Mucosa of descending colon (tissue), 3 donors: ENCODE measurements around the gene TRPT1. TPM values are rescaled to one million over a fixed set of nuclear protein-coding genes. Genes with fewer than 3 reads are reported as not detected.

Experiments
- ATAC-seq: fragments of 200-7000 bp; cut with Tn5 transposase; one replicate; pipeline ENCODE4 v1.9.1; 2020; ENCODE audit warnings: mild to moderate bottlenecking, moderate library complexity
- DNase-seq, 3 donors: peaks; one replicate each; pipeline ENCODE4 v3.0.0-alpha.2; 2020
- H3K36me3 ChIP-seq: fragments of 200-600 bp; one replicate; pipeline ENCODE4 v1.8.0; 2021; ENCODE audit warnings: low read depth, mild to moderate bottlenecking
- H3K4me1 ChIP-seq: fragments of 200-600 bp; one replicate; pipeline ENCODE4 v1.8.0; 2021; ENCODE audit warnings: low read depth, mild to moderate bottlenecking
- H3K4me3 ChIP-seq: fragments of 200-600 bp; one replicate; pipeline ENCODE4 v1.8.0; 2021; ENCODE audit warnings: mild to moderate bottlenecking
- H3K9me3 ChIP-seq: fragments of 200-600 bp; one replicate; pipeline ENCODE4 v1.8.0; 2021; ENCODE audit warnings: mild to moderate bottlenecking
- CTCF ChIP-seq: fragments of 200-600 bp; IDR thresholded peaks from one replicate; pipeline ENCODE4 v1.8.0; 2022; ENCODE audit warnings: antibody characterized with exemption, mild to moderate bottlenecking
- intact Hi-C, 2 donors: fragments of 100-400 bp; cut with DNase I in 1 of 2; cut with micrococcal nuclease in 1 of 2; formaldehyde crosslinking; loops; one replicate each; pipeline versions ENCODE4 v1.11.0 to v1.11.1; 2022; cut with DNase I, micrococcal nuclease
- total RNA-seq, 3 donors: library from RNA; stranded (reverse); fragmentation: NEBNext Ultra II Directional in 2 of 3; extraction: Animal tissue kit (Norgen Biotek cat#: 25700) in 2 of 3; gene quantifications; one replicate each; pipeline versions ENCODE4 v1.2.1 to v1.2.4, GENCODE V29; 2021 to 2023
- donor health status: DM: no; HTN: no; CAD: no; lungs with moderate emphysema.
- donor health status: DM: no; HTN: no; CAD: no.
- donor health status: DM: no; HTN: yes; CAD: no.

The TRPT1 gene
- total RNA-seq, 3 donors from 2014 or later, result 50.6 to 55.1 (median 53.1) TPM

DNA sequence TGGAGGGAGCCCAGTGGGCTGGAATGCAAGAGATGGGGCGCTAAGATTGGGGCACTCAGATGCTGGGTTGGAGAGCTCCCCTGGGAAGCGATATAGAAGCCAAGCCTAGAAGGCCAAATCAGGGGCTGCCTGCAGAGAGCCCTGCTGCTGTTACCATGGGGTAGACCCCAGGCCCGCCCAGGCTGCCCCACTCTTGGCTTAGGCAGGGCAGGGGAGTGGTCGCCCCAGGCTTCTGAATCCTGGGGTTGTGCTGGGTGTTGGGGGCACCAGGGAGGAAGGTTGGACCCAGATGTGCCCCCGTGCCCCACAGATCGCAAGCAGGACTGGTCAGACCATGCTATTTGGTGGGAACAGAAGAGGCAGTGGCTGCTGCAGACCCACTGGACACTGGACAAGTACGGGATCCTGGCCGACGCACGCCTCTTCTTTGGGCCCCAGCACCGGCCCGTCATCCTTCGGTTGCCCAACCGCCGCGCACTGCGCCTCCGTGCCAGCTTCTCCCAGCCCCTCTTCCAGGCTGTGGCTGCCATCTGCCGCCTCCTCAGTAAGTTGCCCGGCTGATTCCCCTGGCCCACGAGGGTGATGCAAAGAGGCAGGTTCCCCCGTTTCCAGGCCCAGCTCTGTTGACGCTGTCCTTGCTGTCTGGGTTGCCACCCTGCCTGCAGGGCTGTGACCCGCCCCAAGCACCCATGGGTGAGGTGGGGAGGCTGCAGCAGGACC lies 15.5 kb downstream of the TRPT1 start:
- no peaks in the 10 kb centered on the region for H3K36me3 ChIP-seq
- H3K4me1 ChIP-seq, result peaks cover 19% of the 10 kb centered on the region
- ATAC-seq (no peak), DNase-seq (no peak)
- TF ChIP-seq CTCF, result no peak
- intact Hi-C loops, result no loop called here
- H3K9me3 ChIP-seq, result no peaks in the 10 kb centered on the region
- H3K4me3 ChIP-seq, result no peak overlapping the region

- TF ChIP-seq CTCF, result no peak
- no peak for DNase-seq
- Histone ChIP-seq H3K36me3 (no peaks in the 10 kb centered on the region), H3K9me3 (no peaks in the 10 kb centered on the region), H3K4me3 (no peak overlapping the region), H3K4me1 (peaks cover 27% of the 10 kb centered on the region)
- intact Hi-C loops, result loop anchor here (5.0 to 10.0 kb wide), 2 partner anchors 93 to 95 kb away; partner anchors contain the start of genes CATSPERZ (in 2 of the 2) and ESRRA (in 1 of the 2)
- ATAC-seq, result no peak
Measured at GRCh38 chr11:64209563-64209843, 16.5 kb downstream of the TRPT1 start.

DNA sequence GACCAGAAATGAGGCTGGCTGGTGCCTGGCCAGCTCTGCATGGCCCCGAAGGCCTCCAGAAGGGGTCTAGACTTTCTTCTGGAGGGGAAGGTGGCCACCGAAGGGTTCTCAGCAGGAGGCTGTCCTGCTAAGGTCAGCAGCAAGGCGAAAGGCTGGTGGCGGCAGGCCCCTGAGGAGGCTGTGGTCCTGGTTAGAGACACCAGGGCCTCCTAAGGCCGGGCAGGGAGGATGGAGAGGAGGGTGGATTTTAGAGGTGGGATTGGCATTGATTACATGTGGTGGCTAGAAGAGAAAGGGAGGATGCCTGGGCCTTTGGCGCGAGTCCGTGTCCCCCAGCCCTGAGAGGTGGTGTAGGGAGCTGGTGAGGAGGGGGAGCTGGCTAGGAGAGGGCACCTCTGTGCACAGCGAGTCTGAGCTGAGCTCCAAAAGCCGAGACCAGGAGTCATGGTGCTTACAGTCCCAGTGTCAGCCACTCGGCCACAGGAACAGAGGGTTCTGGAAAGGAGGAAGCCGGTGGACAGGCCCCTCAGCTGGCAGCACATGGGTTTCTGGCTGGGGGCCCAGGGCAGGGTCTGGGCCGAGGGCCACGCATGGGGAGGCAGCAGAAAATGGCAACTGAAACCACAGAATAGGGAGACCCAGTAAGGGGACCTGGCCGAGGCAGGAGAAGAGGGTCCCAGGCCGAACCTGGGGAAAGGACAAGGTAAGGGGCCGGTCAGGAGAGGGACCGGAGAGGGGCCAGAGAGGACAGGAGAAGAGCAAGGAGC lies 17.0 kb downstream of the TRPT1 start:
- intact Hi-C loops, result loop anchor here (5.0 to 10.0 kb wide), 2 partner anchors 93 to 96 kb away; partner anchors contain the start of genes CATSPERZ (in 2 of the 2) and ESRRA (in 1 of the 2)
- Histone ChIP-seq H3K36me3 (no peaks in the 10 kb centered on the region), H3K4me3 (no peak overlapping the region), H3K9me3 (no peaks in the 10 kb centered on the region), H3K4me1 (peaks cover 32% of the 10 kb centered on the region)
- DNase-seq (no peak), ATAC-seq (no peak)
- no peak for TF ChIP-seq CTCF

DNA sequence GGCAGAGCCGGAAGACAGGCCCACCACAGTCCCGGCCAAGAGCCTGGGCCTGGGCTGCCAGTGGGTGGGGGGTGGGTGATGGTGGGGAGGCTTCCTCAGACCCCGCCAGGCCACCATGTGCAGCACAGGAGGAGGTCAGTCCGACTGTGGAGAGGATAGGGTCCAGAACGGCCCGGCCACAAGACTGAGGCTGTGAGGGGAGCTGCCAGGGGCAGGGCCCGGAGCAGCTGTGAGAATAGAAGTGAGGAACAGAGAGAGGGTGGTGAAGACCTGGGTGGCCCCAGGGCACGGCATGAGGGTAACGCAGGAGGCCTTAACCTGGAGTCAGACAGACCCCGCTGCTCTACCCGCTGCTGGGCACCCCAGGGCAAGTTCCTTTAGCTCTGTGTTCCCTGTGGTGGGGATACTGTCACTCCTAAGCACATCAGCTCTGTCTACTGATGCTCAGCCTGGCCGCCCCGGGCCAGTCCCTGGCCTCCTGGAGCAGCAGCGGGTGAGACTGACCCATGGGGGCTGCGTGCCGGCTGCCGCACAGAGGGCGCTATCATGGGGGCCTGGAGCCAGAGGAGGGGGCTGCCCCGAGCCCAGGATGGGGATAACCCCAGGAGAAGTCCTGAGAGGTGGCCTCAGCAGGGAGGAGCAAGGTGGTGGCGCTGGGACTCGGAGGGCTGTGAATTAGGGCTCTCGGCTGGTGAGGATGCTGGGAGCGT lies 17.7 kb downstream of the TRPT1 start:
- intact Hi-C loops, result loop anchor here (5.0 to 10.0 kb wide), 2 partner anchors 94 to 97 kb away; partner anchors contain the start of genes CATSPERZ (in 2 of the 2) and ESRRA (in 1 of the 2)
- Histone ChIP-seq H3K9me3 (no peaks in the 10 kb centered on the region), H3K4me1 (peaks cover 32% of the 10 kb centered on the region), H3K4me3 (no peak overlapping the region), H3K36me3 (no peaks in the 10 kb centered on the region)
- no peak for ATAC-seq
- no peak for DNase-seq
- no peak for TF ChIP-seq CTCF

DNA sequence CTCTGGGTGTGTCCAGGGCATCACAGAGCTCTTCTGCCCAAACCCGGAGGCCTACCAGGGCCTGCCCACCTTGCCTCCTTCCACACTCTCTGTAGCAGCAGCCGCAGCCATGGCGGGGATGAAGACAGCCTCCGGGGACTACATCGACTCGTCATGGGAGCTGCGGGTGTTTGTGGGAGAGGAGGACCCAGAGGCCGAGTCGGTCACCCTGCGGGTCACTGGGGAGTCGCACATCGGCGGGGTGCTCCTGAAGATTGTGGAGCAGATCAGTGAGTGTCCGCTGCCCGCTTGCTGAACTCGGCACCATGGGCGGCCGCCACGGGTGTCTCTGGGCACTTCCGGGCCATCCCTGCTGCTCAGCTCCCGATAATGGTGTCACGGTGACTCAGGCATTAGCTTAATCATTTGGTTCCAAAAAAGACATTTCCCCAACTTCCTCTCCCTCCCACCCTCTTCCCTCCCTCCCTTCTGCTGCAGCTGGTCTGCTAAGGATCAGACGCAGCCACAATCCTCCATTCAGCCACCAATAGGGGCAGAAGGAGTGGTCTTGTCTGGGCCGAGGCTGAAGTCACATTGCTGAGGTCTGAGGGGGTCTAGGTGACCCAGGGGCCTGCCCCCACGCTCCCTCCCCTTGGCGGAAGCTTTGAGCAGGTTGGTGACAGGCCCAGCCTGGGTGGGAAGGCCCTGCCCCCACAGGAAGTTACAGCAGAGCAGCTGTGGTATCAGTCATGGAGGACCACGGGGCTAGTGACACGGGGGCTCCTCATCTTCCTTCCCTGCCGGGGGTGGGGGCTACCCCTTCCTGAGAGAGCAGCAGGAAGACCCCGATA lies 18.5 kb downstream of the TRPT1 start:
- Histone ChIP-seq H3K9me3 (no peaks in the 10 kb centered on the region), H3K4me1 (peaks cover 32% of the 10 kb centered on the region), H3K36me3 (peaks cover 7% of the 10 kb centered on the region), H3K4me3 (peak overlapping the region; percentile 9)
- peak; percentile 53 for ATAC-seq
- intact Hi-C loops, result loop anchor here (5.0 to 10.0 kb wide), 2 partner anchors 95 to 97 kb away; partner anchors contain the start of genes CATSPERZ (in 2 of the 2) and ESRRA (in 1 of the 2)
- no peak for TF ChIP-seq CTCF
- DNase-seq, result peak; percentile 73 to 90 (median 75)
